ENCODE results near the gene TAOK1. TPM values are rescaled to one million over a fixed set of nuclear protein-coding genes. Genes with fewer than 3 reads are reported as not detected.

TAOK1 gene
- total and polyA plus RNA-seq, 2 of the 13 experiments (the other 11 are each of a cell fraction or from before 2014, with no cell fraction given) = 14.1 to 23.0 TPM

DNA sequence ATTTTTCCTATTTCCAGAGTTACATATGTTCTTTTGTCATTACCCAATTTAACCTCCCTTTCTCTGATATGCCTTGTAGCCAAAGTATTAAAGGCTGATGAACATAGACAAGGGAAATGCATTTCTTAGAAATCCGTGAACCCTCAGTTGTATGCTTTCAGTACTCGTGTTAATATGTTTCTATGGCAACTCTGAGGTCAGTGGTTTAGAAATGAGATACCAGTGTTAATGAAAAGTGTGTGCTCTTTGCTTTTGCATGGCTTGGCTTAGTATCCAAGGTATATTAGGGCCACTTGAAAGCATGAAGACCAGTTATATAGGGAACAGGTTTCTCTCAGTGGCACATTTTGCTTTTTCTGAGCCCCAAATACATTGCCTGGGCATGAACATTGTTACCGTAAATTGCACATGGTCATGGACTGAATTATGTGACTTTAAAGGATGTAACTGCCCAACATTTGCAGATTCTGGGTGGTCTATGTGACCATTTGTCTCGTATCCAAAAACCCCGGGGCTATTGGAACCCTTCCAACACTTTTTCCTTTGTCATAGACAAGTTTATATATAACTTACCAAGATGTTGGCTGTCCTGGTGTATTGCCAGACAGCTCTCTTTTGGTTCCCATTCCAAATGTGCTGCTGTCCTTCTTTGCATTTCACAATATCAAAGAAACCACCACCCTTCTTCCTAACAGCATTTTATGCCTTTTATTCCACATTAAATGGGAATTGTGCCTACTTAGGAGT is 159.2 kb downstream of the TAOK1 start:
- H3K27ac ChIP-seq (ENCODE audit: extremely low read length, insufficient read depth, low read length) = no peak overlapping the region
- H3K4me1 ChIP-seq (ENCODE audit: insufficient read depth, low read length) = no peaks in the 10 kb centered on the region
- H3K27me3 ChIP-seq (ENCODE audit: control insufficient read depth in 1 of 2, insufficient read depth in 2 of 2, low read length in 2 of 2) = peaks cover 0 to 3% of the 10 kb centered on the region in 2 experiments; a peak in 2 of 5 replicates
- CTCF ChIA-PET (ENCODE audit: low intra/inter-chr PET ratio, low total read pairs) = no interaction called here
- H3K9me3 ChIP-seq (ENCODE audit: low read length) = no peaks in the 10 kb centered on the region
- 0 out of 5 replicates have a peak, but pooled peaks cover under 1 to 1% of the 10 kb centered on the region in 2 experiments for H3K36me3 ChIP-seq (replicated peaks in 1 of 2; ENCODE audit: control insufficient read depth in 1 of 2, insufficient read depth in 2 of 2, low read length in 2 of 2)
- in situ Hi-C loops (cut with HindIII; ENCODE audit: extremely low pct_ligation_motif_present, low pct_unique_long_range_greater_than_20kb) = no loop called here
- FAIRE-seq = no peak
- 91% methylated on average over 5 of the region's 5 CpGs for WGBS (ENCODE audit: low lambda C conversion rate)
- no peaks in the 10 kb centered on the region for H3K79me2 ChIP-seq (ENCODE audit: insufficient read depth, low read length)
- H3K4me2 ChIP-seq (ENCODE audit: low read depth, low read length) = no peak overlapping the region
- no TSS peak for BruUV-seq (replicated peaks)
- H3K4me3 ChIP-seq (replicated peaks in 1 of 3; ENCODE audit: insufficient read depth in 1 of 3, low read depth in 2 of 3, low read length in 3 of 3) = no peak overlapping the region
- no peak for ATAC-seq
- H3K9ac ChIP-seq (ENCODE audit: insufficient read depth, low read depth, low read length) = no peak overlapping the region
- TF ChIP-seq HES4 (CRISPR knock-in tag; IDR thresholded peaks at IDR 0.05; ENCODE audit: borderline replicate concordance) (no peak), ZNF460 (CRISPR knock-in tag; IDR thresholded peaks at IDR 0.05; ENCODE audit: borderline replicate concordance) (no peak), NR2F2 (IDR thresholded peaks at IDR 0.05; ENCODE audit: borderline replicate concordance, low read depth) (no peak)
- TF ChIP-seq, protein P1, sequence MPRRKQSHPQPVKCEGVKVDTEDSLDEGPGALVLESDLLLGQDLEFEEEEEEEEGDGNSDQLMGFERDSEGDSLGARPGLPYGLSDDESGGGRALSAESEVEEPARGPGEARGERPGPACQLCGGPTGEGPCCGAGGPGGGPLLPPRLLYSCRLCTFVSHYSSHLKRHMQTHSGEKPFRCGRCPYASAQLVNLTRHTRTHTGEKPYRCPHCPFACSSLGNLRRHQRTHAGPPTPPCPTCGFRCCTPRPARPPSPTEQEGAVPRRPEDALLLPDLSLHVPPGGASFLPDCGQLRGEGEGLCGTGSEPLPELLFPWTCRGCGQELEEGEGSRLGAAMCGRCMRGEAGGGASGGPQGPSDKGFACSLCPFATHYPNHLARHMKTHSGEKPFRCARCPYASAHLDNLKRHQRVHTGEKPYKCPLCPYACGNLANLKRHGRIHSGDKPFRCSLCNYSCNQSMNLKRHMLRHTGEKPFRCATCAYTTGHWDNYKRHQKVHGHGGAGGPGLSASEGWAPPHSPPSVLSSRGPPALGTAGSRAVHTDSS (CRISPR knock-in tag; conservative IDR thresholded peaks at IDR 0.05) = no peak
- TF ChIP-seq, protein P2, sequence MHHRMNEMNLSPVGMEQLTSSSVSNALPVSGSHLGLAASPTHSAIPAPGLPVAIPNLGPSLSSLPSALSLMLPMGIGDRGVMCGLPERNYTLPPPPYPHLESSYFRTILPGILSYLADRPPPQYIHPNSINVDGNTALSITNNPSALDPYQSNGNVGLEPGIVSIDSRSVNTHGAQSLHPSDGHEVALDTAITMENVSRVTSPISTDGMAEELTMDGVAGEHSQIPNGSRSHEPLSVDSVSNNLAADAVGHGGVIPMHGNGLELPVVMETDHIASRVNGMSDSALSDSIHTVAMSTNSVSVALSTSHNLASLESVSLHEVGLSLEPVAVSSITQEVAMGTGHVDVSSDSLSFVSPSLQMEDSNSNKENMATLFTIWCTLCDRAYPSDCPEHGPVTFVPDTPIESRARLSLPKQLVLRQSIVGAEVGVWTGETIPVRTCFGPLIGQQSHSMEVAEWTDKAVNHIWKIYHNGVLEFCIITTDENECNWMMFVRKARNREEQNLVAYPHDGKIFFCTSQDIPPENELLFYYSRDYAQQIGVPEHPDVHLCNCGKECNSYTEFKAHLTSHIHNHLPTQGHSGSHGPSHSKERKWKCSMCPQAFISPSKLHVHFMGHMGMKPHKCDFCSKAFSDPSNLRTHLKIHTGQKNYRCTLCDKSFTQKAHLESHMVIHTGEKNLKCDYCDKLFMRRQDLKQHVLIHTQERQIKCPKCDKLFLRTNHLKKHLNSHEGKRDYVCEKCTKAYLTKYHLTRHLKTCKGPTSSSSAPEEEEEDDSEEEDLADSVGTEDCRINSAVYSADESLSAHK (CRISPR knock-in tag; IDR thresholded peaks at IDR 0.05; ENCODE audit: borderline replicate concordance) = no peak
- no peaks in the 10 kb centered on the region; the same call in 1 of the 2 replicates for H4K20me1 ChIP-seq (ENCODE audit: insufficient read depth, low read length)
- POLR2A ChIA-PET = no interaction called here
- intact Hi-C loops (cut with micrococcal nuclease; ENCODE audit: unreplicated experiment) = no loop called here
- no peak overlapping the region for H2AFZ ChIP-seq (ENCODE audit: low read length)
- no peak for DNase-seq (ENCODE audit: low spot score)

Measured in HepG2 (cell line).